Skin epidermis (tissue), 12 donors: ENCODE results near the gene MED12L.

Experiments
- H3K27ac ChIP-seq, 21 experiments: fragments of 200-600 bp; sonication (generic) in 11 of 21; one replicate each; pipeline ENCODE4 v1.5.0; 2020; ENCODE audit warnings: mild to moderate bottlenecking in 3 of 21, inconsistent platforms in 2 of 21, moderate library complexity in 2 of 21
- H3K4me3 ChIP-seq, 7 experiments: fragments of 200-600 bp; sonication (generic) in 2 of 7; one replicate each; pipeline ENCODE4 v1.5.0; 2020; ENCODE audit warnings: inconsistent platforms in 2 of 7, mild to moderate bottlenecking in 2 of 7, moderate library complexity in 1 of 7

MED12L gene

GRCh38 chr3:151452368-151452767, 366.9 kb downstream of the MED12L start:
- Histone ChIP-seq H3K4me3 (no peak overlapping the region), H3K27ac (no peak overlapping the region)

GRCh38 chr3:151452841-151453240, 367.4 kb downstream of the MED12L start:
- no peak overlapping the region for H3K4me3 ChIP-seq
- no peak overlapping the region for H3K27ac ChIP-seq

GRCh38 chr3:151456065-151456464, 370.6 kb downstream of the MED12L start:
- Histone ChIP-seq H3K27ac (no peak overlapping the region), H3K4me3 (no peak overlapping the region)

GRCh38 chr3:151459358-151459757, 373.9 kb downstream of the MED12L start:
- Histone ChIP-seq H3K27ac (peak overlapping the region in 1 of 21 experiments; percentile 32), H3K4me3 (peak overlapping the region in 1 of 7 experiments; percentile 1)

GRCh38 chr3:151460228-151460627, 374.8 kb downstream of the MED12L start:
- Histone ChIP-seq H3K4me3 (peak overlapping the region; percentile 17 to 54 (median 33)), H3K27ac (peak overlapping the region in 4 of 21 experiments; percentile 22 to 76 (median 27))

GRCh38 chr3:151460774-151461450, 375.4 kb downstream of the MED12L start, which contains the start of gene IGSF10:
IGSF10 (minus strand) TSS chr3:151461061; CDS start chr3:151458709, 2,352 bp downstream.
- Histone ChIP-seq H3K27ac (peak within 1 kb of the TSS in 11 of 21 experiments; percentile 4 to 76 (median 33)), H3K4me3 (peak within 1 kb of the TSS; percentile 17 to 54 (median 33))

- no peak overlapping the region for H3K4me3 ChIP-seq
These were observed 376.9 kb downstream of the MED12L start for GRCh38 chr3:151462278-151462780.

GRCh38 chr3:151462991-151463390, 377.5 kb downstream of the MED12L start:
- Histone ChIP-seq H3K4me3 (no peak overlapping the region), H3K27ac (no peak overlapping the region)

More at GRCh38 chr3:151462278-151462780, 376.9 kb downstream of the MED12L start:
- H3K27ac ChIP-seq, result no peak overlapping the region

GRCh38 chr3:151467069-151467468, 381.6 kb downstream of the MED12L start:
- H3K27ac ChIP-seq, result no peak overlapping the region
- no peak overlapping the region for H3K4me3 ChIP-seq

- no peak overlapping the region for H3K4me3 ChIP-seq
- no peak overlapping the region for H3K27ac ChIP-seq
These were observed 382.9 kb downstream of the MED12L start for GRCh38 chr3:151468284-151468917.

GRCh38 chr3:151476344-151477018, 391.0 kb downstream of the MED12L start:
- Histone ChIP-seq H3K4me3 (no peak overlapping the region), H3K27ac (no peak overlapping the region)

- Histone ChIP-seq H3K27ac (no peak overlapping the region), H3K4me3 (no peak overlapping the region)
These were observed 392.3 kb downstream of the MED12L start for GRCh38 chr3:151477591-151478334.

GRCh38 chr3:151478335-151478697, 392.9 kb downstream of the MED12L start:
- no peak overlapping the region for H3K27ac ChIP-seq
- no peak overlapping the region for H3K4me3 ChIP-seq

- no peak overlapping the region for H3K27ac ChIP-seq
- no peak overlapping the region for H3K4me3 ChIP-seq
These were observed 394.0 kb downstream of the MED12L start for GRCh38 chr3:151479452-151479851.

GRCh38 chr3:151480492-151480891, 395.0 kb downstream of the MED12L start:
- Histone ChIP-seq H3K27ac (no peak overlapping the region), H3K4me3 (no peak overlapping the region)

GRCh38 chr3:151483488-151483887, 398.0 kb downstream of the MED12L start:
- H3K4me3 ChIP-seq, result no peak overlapping the region
- H3K27ac ChIP-seq, result no peak overlapping the region

GRCh38 chr3:151483961-151484520, 398.6 kb downstream of the MED12L start:
- no peak overlapping the region for H3K4me3 ChIP-seq
- no peak overlapping the region for H3K27ac ChIP-seq
